Left lung (tissue), 10 donors: Measurements from ENCODE around the gene TXLNG. TPM values are rescaled to one million over a fixed set of nuclear protein-coding genes. Genes with fewer than 3 reads are reported as not detected.

Source experiments
- ATAC-seq: fragments of 200-7000 bp; cut with Tn5 transposase; one replicate; pipeline ENCODE4 v1.9.1; 2020; ENCODE audit warnings: moderate library complexity
- DNase-seq, 4 donors: peaks; one replicate each; pipeline ENCODE4 v3.0.0-alpha.2; 2013 to 2020
- H3K27ac ChIP-seq, 2 donors: fragments of 200-600 bp; sonication (generic) in 1 of 2; one replicate each; pipeline versions ENCODE4 v1.5.0 to v1.8.0; 2020 to 2021
- H3K27me3 ChIP-seq, 2 donors: fragments of 200-600 bp; sonication (generic) in 1 of 2; one replicate each; pipeline versions ENCODE4 v1.5.0 to v1.8.0; 2020 to 2021
- H3K36me3 ChIP-seq, 2 donors: fragments of 200-600 bp; sonication (generic) in 1 of 2; one replicate each; pipeline versions ENCODE4 v1.5.0 to v1.8.0; 2020 to 2021
- H3K4me1 ChIP-seq, 2 donors: fragments of 200-600 bp; one replicate each; pipeline ENCODE4 v1.8.0; 2021
- H3K4me3 ChIP-seq, 2 donors: fragments of 200-600 bp; sonication (generic) in 1 of 2; one replicate each; pipeline versions ENCODE4 v1.5.0 to v1.8.0; 2020 to 2021; ENCODE audit warnings: mild to moderate bottlenecking in 1 of 2
- H3K9me3 ChIP-seq, 2 donors: fragments of 200-600 bp; sonication (generic) in 1 of 2; one replicate each; pipeline versions ENCODE4 v1.5.0 to v1.8.0; 2020 to 2021
- CTCF ChIP-seq, 2 donors: fragments of 200-600 bp; sonication (generic) in 1 of 2; IDR thresholded peaks; one replicate each; pipeline versions ENCODE4 v1.5.0 to v1.8.0; 2021; ENCODE audit warnings: antibody characterized with exemption in 2 of 2
- intact Hi-C, 2 donors: fragments of 100-400 bp; cut with DNase I; formaldehyde crosslinking; loops; one replicate each; pipeline versions ENCODE4 v1.11.2 to v1.14.2; 2022
- polyA plus RNA-seq, 6 donors: library from polyadenylated mRNA; unstranded; fragments of 120-200 nt; gene quantifications; one replicate each; pipeline ENCODE4 v1.2.1, GENCODE V29; 2013; ENCODE audit not compliant: insufficient read length in 6 of 6
- total RNA-seq, 2 donors: library from RNA; stranded (reverse); fragmentation: NEBNext Ultra II Directional; extraction: Animal tissue kit (Norgen Biotek cat#: 25700); gene quantifications; one replicate each; pipeline ENCODE4 v1.2.1, GENCODE V29; 2021
- donor health status: DM: no; HTN: yes; CAD: no.
- donor health status: DM: no; HTN: no; CAD: no.

TXLNG gene
- total and polyA plus RNA-seq, 8 donors: 9.6 to 18.2 (median 15.7) TPM

DNA sequence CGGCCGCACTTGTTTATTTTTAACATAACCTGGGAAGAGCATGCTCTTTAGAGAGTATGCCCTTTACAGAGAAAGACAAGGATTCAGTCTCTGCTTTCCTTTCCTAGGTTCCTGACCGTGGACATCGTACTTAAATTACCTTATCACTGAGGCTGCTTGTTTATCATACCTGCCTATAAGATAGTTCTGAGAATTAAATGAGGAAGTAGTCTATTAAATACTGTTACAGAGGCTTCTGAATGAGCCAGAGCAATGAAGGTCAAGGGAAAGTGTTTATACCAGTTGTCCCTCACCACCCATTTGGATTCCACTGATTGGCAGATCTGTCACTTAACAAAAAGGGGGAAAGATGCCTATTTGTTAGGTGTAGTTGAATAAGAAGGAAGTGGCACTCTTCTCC is 10.0 kb downstream of the TXLNG start:
- Histone ChIP-seq H3K4me3 (no peak overlapping the region), H3K36me3 (peaks cover 0 to 5% of the 10 kb centered on the region in 2 donors), H3K27ac (no peak overlapping the region), H3K4me1 (no peaks in the 10 kb centered on the region), H3K27me3 (no peaks in the 10 kb centered on the region), H3K9me3 (no peaks in the 10 kb centered on the region)
- intact Hi-C loops: no loop called here
- DNase-seq (no peak), ATAC-seq (no peak)
- TF ChIP-seq CTCF (IDR thresholded peaks at IDR 0.05): no peak

DNA sequence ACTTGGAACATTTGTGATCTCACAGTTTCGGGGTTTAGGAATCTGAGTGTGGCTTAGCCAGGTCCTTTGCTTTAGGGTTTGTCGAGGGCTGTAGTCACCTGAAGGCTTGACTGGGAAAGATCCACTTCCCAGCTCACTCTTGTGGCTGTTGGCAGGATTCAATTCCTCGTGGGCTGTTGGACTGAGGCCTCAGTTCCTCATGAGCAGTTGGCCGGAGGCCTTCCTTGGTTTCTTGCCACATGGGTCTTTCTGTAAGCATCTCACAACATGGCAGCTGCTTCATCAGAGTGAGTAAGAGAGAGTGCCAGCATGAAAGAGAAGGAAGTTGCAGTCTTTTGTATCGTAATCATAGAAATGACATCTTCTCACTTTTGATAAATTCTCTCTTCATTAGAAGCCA is 11.1 kb downstream of the TXLNG start:
- Histone ChIP-seq H3K9me3 (no peaks in the 10 kb centered on the region), H3K36me3 (peaks cover 0 to 5% of the 10 kb centered on the region in 2 donors), H3K4me1 (no peaks in the 10 kb centered on the region), H3K4me3 (no peak overlapping the region), H3K27me3 (no peaks in the 10 kb centered on the region), H3K27ac (no peak overlapping the region)
- ATAC-seq: no peak
- no peak for TF ChIP-seq CTCF (IDR thresholded peaks at IDR 0.05)
- no peak for DNase-seq
- intact Hi-C loops: no loop called here

DNA sequence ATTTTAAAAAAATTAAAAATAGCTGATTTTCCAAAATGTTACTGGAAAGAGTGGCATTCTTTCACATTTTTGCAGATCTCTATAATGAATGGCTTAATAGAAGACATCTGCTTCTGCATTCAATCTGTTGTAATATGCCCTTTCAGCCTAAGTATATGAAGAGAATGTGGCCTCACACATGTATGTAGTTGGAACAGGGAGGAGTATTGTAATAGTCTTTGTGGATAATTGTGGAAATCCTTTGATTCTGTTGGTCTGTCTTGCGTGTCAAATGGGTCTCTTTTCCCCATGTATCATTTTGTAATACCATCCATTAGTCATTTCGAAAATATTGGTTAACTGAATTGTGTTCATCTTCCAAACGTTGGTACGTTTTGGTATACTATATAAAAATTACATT is 11.6 kb downstream of the TXLNG start:
- H3K27me3 ChIP-seq: no peaks in the 10 kb centered on the region
- peaks cover 0 to 5% of the 10 kb centered on the region in 2 donors for H3K36me3 ChIP-seq
- intact Hi-C loops: no loop called here
- no peak overlapping the region for H3K27ac ChIP-seq
- H3K9me3 ChIP-seq: no peaks in the 10 kb centered on the region
- ATAC-seq (no peak), DNase-seq (no peak)
- no peak for TF ChIP-seq CTCF (IDR thresholded peaks at IDR 0.05)
- H3K4me1 ChIP-seq: no peaks in the 10 kb centered on the region
- H3K4me3 ChIP-seq: no peak overlapping the region

DNA sequence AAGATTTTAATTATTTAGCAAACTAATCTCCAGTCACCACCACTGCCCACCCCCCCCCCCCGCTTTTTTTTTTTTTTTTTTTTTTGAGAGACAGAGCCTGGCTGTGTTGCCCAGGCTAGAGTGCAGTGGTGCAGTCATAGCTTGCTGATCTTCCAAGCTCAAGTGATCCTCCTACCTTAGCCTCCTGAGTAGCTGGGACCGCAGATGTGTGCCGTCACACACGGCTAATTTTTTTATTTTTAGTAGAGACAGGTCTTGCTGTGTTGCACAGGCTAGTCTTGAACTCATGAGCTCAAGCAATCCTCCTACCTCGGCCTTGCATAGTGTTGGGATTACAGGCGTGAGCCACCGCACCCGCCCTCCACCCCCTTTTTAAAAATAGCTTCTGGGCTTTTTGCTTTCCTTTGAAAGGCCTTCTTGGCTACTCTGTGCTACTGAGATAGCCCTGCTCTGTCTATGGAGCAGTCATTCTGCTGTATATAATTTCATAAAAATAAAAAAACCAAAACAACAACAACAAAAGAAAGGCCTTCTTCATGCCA is 18.7 kb downstream of the TXLNG start:
- Histone ChIP-seq H3K4me3 (no peak overlapping the region), H3K27me3 (no peaks in the 10 kb centered on the region), H3K4me1 (peaks cover 7 to 8% of the 10 kb centered on the region in 2 donors), H3K27ac (no peak overlapping the region), H3K36me3 (no peaks in the 10 kb centered on the region), H3K9me3 (no peaks in the 10 kb centered on the region)
- intact Hi-C loops: no loop called here
- DNase-seq (no peak), ATAC-seq (no peak)
- no peak for TF ChIP-seq CTCF (IDR thresholded peaks at IDR 0.05)

DNA sequence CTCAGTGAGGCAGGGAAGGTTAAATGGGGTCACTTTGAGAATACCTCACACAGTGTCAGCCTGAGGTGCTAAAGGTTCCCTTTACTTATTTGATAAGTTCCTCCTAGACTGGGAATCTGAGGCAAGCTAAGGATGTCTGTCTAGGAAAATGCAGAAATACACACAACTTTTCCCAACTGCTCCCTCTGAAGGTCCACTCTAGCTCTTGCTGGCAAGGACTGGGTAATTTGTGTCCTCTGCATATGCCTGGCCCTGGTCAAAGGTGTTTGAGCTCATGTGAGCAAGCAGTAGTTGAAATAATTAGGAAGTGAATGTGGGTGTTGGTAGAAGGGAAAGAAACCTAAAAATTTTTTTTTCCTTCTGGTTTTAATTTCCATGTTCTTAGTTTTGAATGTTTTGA is 21.3 kb downstream of the TXLNG start:
- H3K27me3 ChIP-seq: no peaks in the 10 kb centered on the region
- intact Hi-C loops: no loop called here
- no peak overlapping the region for H3K4me3 ChIP-seq
- ATAC-seq: peak; percentile 80
- peak overlapping the region; percentile 57 to 60 for H3K27ac ChIP-seq
- H3K9me3 ChIP-seq: no peaks in the 10 kb centered on the region
- peak in 1 of 4 donors; percentile 4 for DNase-seq
- peaks cover 7 to 8% of the 10 kb centered on the region in 2 donors for H3K4me1 ChIP-seq
- TF ChIP-seq CTCF (IDR thresholded peaks at IDR 0.05): no peak
- H3K36me3 ChIP-seq: no peaks in the 10 kb centered on the region
